Heart right ventricle (tissue), 16 donors: ENCODE data around the gene PTPN11. TPM values are rescaled to one million over a fixed set of nuclear protein-coding genes. Genes with fewer than 3 reads are reported as not detected.

Experiments used
- ATAC-seq, 8 donors: fragments of 200-7000 bp; cut with Tn5 transposase; one replicate each; pipeline ENCODE4 v1.9.1; 2020; ENCODE audit warnings: mild to moderate bottlenecking in 8 of 8, moderate library complexity in 8 of 8, moderate number of reproducible peaks in 1 of 8
- DNase-seq, 2 donors: peaks; one replicate each; pipeline ENCODE4 v3.0.0-alpha.2; 2020
- H3K27ac ChIP-seq, 10 donors: fragments of 200-600 bp; sonication (generic) in 2 of 10; one replicate each; pipeline versions ENCODE4 v1.5.0 to v1.8.0; 2020 to 2022; ENCODE audit warnings: mild to moderate bottlenecking in 3 of 10
- H3K27me3 ChIP-seq, 7 donors: fragments of 200-600 bp; one replicate each; pipeline ENCODE4 v1.8.0; 2021 to 2022; ENCODE audit warnings: mild to moderate bottlenecking in 2 of 7
- H3K36me3 ChIP-seq, 9 donors: fragments of 200-600 bp; sonication (generic) in 1 of 9; one replicate each; pipeline versions ENCODE4 v1.5.0 to v1.8.0; 2020 to 2022; ENCODE audit warnings: mild to moderate bottlenecking in 2 of 9
- H3K4me1 ChIP-seq, 9 donors: fragments of 200-600 bp; sonication (generic) in 1 of 9; one replicate each; pipeline versions ENCODE4 v1.5.0 to v1.8.0; 2020 to 2022; ENCODE audit warnings: mild to moderate bottlenecking in 4 of 9
- H3K4me3 ChIP-seq, 10 donors: fragments of 200-600 bp; sonication (generic) in 2 of 10; one replicate each; pipeline versions ENCODE4 v1.5.0 to v1.8.0; 2020 to 2022; ENCODE audit warnings: mild to moderate bottlenecking in 7 of 10, moderate library complexity in 2 of 10
- H3K9me3 ChIP-seq, 11 donors: fragments of 200-600 bp in 10 of 11; sonication (generic) in 2 of 11; one replicate each; pipeline versions ENCODE4 v1.5.0 to v1.8.0; 2013 to 2022; ENCODE audit warnings: mild to moderate bottlenecking in 2 of 11, control low read depth in 1 of 11, moderate library complexity in 1 of 11
- WGBS, 2 donors: extraction: QIAGEN DNeasy Blood & Tissue Kit; methylation state at CpG; one replicate each; pipeline ENCODE4 v1.1.7; 2013; ENCODE audit warnings: inconsistent platforms in 1 of 2; 5-methylcytosine and 5-hydroxymethylcytosine counted together
- intact Hi-C, 10 donors: fragments of 100-400 bp; cut with DNase I; formaldehyde crosslinking; loops; one replicate each; pipeline versions ENCODE4 v1.11.1 to v1.14.2; 2022
- polyA plus RNA-seq, 2 donors: library from polyadenylated mRNA; stranded (reverse); fragments of 200-250 nt; gene quantifications; one replicate each; pipeline ENCODE4 v1.2.3, GENCODE V29; 2013
- total RNA-seq, 10 donors: library from RNA; stranded (reverse); fragmentation: NEBNext Ultra II Directional in 3 of 10; extraction: Animal tissue kit (Norgen Biotek cat#: 25700) in 3 of 10; gene quantifications; one replicate each; pipeline versions ENCODE4 v1.2.1 to v1.2.4, GENCODE V29; 2021 to 2023
- TF ChIP-seq, protein P1 (sequence below), 9 donors: fragments of 200-600 bp; sonication (generic) in 2 of 9; IDR thresholded peaks; one replicate each; pipeline versions ENCODE4 v1.5.0 to v1.8.0; 2021 to 2022; ENCODE audit warnings: antibody characterized with exemption in 9 of 9, mild to moderate bottlenecking in 5 of 9, moderate library complexity in 1 of 9
- donor health status: Arrhythmogenic right ventricular cardiomyopathy.
- donor health status: ischemic (EF 13 %, LVEDD 7.1; RV severe dilation, severe dysfunction).
- donor health status: healthy with polysubstance abuse.
- donor health status: DM: no; HTN: yes; CAD: no.
- donor health status: DM: no; HTN: no; CAD: no.
- donor health status: ischemic (EF 25% LVEDD 6.9; RV normal size, moderate dysfunction).
- donor health status: ischemic (EF 25% LVEDD 5.7; RV mildly dilated, moderate dysfunction).
- donor health status: healthy.
- donor health status: DM: yes; HTN: yes; CAD: no.
- donor health status: Ischemic cardiomyopathy.
- donor health status: ischemic (EF 35%, LVEDD 5.7; RV mildly dilated, moderate dysfunction).
- donor health status: nonischemic (EF 11% LVEDD 7.7; RV severe dilation, severe dysfunction).
- donor health status: DM: yes; HTN: yes; CAD: no.
- donor health status: PGD.
- donor health status: ischemic (EF 29% LVEDD 5.4; RV normal size, mild dysfunction).
- donor health status: nonischemic (EF 23%, LVEDD 6.1; RV moderate dilation, normal function).

The PTPN11 gene
- total and polyA plus RNA-seq, 12 donors, result 22.4 to 222 (median 141) TPM

DNA sequence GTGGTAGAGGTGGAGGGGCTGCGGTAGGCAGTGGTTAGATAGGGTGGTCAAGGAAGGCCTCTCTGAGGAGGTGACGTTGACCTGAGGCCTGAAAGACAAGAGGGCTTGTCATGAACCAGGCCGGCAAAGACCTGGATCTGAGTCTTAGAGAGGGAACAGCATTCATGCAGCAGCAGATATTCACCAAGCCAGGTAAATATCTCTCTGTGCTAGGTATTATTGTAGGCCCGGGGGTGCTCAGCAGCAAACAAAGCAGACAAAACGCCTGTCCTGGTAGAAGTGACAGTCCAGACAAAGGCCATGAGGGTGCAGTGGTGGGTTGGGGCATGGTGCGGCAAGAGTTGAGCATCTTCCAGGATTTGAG is 117.6 kb downstream of the PTPN11 start:
- WGBS, 2 donors, result 88 to 90% methylated on average over 6 of the region's 6 CpGs
- no peak overlapping the region for H3K27ac ChIP-seq
- peaks cover 0 to 2% (median 0%) of the 10 kb centered on the region in 11 donors for H3K9me3 ChIP-seq
- peaks cover 0 to 23% (median 7%) of the 10 kb centered on the region in 7 donors for H3K27me3 ChIP-seq
- no peak for ATAC-seq
- intact Hi-C loops, result no loop called here
- H3K4me3 ChIP-seq, result no peak overlapping the region
- H3K36me3 ChIP-seq, result no peaks in the 10 kb centered on the region
- TF ChIP-seq, protein P1, sequence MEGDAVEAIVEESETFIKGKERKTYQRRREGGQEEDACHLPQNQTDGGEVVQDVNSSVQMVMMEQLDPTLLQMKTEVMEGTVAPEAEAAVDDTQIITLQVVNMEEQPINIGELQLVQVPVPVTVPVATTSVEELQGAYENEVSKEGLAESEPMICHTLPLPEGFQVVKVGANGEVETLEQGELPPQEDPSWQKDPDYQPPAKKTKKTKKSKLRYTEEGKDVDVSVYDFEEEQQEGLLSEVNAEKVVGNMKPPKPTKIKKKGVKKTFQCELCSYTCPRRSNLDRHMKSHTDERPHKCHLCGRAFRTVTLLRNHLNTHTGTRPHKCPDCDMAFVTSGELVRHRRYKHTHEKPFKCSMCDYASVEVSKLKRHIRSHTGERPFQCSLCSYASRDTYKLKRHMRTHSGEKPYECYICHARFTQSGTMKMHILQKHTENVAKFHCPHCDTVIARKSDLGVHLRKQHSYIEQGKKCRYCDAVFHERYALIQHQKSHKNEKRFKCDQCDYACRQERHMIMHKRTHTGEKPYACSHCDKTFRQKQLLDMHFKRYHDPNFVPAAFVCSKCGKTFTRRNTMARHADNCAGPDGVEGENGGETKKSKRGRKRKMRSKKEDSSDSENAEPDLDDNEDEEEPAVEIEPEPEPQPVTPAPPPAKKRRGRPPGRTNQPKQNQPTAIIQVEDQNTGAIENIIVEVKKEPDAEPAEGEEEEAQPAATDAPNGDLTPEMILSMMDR (IDR thresholded peaks at IDR 0.05), result no peak
- no peaks in the 10 kb centered on the region for H3K4me1 ChIP-seq
- DNase-seq, result no peak

DNA sequence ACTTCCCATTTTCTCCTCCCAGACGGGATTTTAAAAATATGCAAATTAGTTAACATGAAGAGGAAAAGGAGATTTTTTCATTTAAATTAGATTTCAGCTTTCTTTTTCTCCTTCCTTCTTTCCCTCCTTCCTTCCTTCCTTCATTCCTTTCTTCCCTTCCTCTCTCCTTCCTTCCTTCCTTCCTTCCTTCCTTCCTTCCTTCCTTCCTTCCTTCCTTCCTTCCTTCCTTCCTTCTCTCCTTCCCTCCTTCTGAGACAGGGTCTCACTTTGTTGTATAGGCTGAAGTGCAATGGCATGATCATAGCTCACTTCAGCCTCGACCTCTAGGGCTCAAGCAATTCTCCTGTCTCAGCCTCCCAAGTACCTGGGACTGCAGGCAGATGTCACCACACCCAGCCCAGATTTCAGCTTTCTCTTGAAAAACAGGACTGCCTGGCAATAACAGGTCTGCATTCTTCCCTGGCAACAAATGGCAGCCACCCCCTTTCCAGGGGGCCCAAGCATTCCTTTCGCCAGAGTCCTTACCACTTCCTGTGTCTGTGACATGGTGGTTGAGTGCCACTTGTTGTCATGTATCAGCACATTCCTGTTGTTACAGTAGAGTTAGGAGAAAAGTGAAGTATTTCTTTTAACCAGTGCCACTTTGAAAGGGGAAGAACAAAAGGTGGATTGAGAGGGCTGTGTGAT is 119.1 kb downstream of the PTPN11 start:
- no peak for ATAC-seq
- TF ChIP-seq, protein P1 (IDR thresholded peaks at IDR 0.05), result no peak
- WGBS, 2 donors, result 52 to 60% methylated on average over 3 of the region's 3 CpGs
- Histone ChIP-seq H3K27me3 (peaks cover 0 to 23% (median 7%) of the 10 kb centered on the region in 7 donors), H3K4me3 (no peak overlapping the region), H3K27ac (no peak overlapping the region), H3K4me1 (no peaks in the 10 kb centered on the region), H3K9me3 (no peaks in the 10 kb centered on the region), H3K36me3 (no peaks in the 10 kb centered on the region)
- DNase-seq, result no peak
- intact Hi-C loops, result no loop called here

DNA sequence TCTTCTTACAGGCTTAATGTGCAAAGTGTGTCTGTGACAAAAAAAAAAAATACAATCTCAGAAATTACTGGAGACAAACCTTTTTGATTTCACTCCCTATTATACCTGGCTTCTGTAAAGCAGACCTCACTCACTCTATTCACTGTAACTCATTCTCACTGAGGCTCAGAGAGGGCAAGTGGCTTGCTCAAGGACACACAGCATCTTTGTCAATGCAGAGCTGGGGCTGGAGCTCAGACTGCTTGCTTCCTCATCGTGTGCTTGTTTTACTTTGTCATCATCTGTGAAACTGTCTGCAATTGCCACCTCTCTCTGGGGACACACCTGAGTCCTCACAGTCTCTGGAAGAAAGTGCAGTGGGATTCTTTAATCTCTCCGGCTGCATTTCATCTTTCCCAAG is 120.0 kb downstream of the PTPN11 start:
- H3K27me3 ChIP-seq, result peaks cover 0 to 23% (median 7%) of the 10 kb centered on the region in 7 donors
- no peak overlapping the region for H3K27ac ChIP-seq
- DNase-seq (no peak), ATAC-seq (no peak)
- WGBS, 2 donors, result 51 to 57% methylated on average over 2 of the region's 2 CpGs
- no peaks in the 10 kb centered on the region for H3K4me1 ChIP-seq
- H3K4me3 ChIP-seq, result no peak overlapping the region
- intact Hi-C loops, result no loop called here
- no peaks in the 10 kb centered on the region for H3K9me3 ChIP-seq
- H3K36me3 ChIP-seq, result no peaks in the 10 kb centered on the region
- TF ChIP-seq, protein P1 (IDR thresholded peaks at IDR 0.05), result no peak

DNA sequence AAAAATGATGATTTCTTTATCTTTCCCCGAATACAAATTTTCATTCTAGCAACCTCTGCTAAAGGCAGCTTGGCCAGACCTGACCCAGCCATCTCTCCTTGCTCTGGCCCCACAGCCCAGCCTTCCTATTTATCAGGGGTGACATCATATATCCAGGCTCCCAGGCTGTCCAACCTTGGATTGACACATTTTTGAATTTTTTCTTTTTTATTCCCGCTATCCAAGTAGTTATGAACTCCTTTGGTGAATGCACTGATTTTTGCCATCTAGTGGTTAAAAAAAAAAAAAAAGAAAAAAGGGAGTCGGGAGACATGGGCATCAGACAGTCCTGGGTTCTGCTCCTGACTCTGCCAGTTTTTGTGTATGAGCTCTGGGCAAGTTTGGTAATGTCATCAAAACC is 120.5 kb downstream of the PTPN11 start:
- intact Hi-C loops, result no loop called here
- H3K9me3 ChIP-seq, result no peaks in the 10 kb centered on the region
- no peak overlapping the region for H3K27ac ChIP-seq
- H3K27me3 ChIP-seq, result peaks cover 0 to 23% (median 7%) of the 10 kb centered on the region in 7 donors
- H3K4me3 ChIP-seq, result no peak overlapping the region
- no peaks in the 10 kb centered on the region for H3K4me1 ChIP-seq
- H3K36me3 ChIP-seq, result no peaks in the 10 kb centered on the region
- TF ChIP-seq, protein P1 (IDR thresholded peaks at IDR 0.05), result no peak
- WGBS, 2 donors, result 44 to 47% methylated on average over 3 of the region's 3 CpGs
- DNase-seq, result no peak
- no peak for ATAC-seq
